PC-9 (cell line): ENCODE data around the gene SYNDIG1L.

Experiments used
- CTCF ChIP-seq: fragments of 200-600 bp; sonication (generic); conservative IDR thresholded peaks from 2 replicates; pipeline ENCODE4 v1.6.1; 2017; ENCODE audit warnings: mixed run types, antibody characterized with exemption, mild to moderate bottlenecking, moderate library complexity
- EZH2 ChIP-seq: fragments of 200-600 bp; sonication (generic); IDR thresholded peaks from 2 replicates; pipeline ENCODE4 v1.8.0; 2017; ENCODE audit warnings: antibody characterized with exemption, low read depth

DNA sequence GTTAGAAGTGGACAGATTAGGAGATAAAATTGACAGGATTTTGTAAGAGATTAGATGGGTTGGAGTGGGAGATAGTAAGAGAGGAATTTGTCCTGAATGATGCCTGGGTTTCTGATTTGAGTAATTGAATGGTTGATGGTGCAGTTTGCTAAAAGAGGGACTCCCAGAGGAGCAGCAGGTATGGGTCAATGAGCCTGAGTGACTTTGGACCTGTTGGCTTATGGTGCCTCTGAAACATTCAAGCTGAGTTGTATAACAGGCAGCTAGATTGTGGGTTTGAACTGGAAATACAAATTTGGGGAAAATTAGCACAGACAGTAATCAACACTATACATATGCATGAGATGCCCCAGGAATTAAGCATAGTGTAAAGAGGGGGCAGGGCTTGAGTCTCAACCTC is 16.7 kb upstream of the SYNDIG1L start:
- TF ChIP-seq EZH2 (no peak), CTCF (no peak)
